H54 (cell line): ENCODE measurements around the gene NPDC1.

Experiments used
- DNase-seq: peaks from one replicate; pipeline ENCODE4 v3.0.0; 2011; ENCODE audit warnings: low spot score, mixed read lengths; ENCODE audit not compliant: insufficient read length
- FAIRE-seq: peaks from 3 replicates; lab custom pipeline; 2011; peaks lifted over from hg19 to GRCh38; lab: Jason Lieb, UNC
- POLR2A ChIP-seq: IDR thresholded peaks from 2 replicates; pipeline ENCODE4 v1.6.1; 2011; ENCODE audit warnings: low read depth, mild to moderate bottlenecking, low read length

NPDC1 gene

GRCh38 chr9:137016436-137016835, 29.5 kb downstream of the NPDC1 start:
- no peak for TF ChIP-seq POLR2A
- DNase-seq (no peak), FAIRE-seq (no peak)

- TF ChIP-seq POLR2A = no peak
- FAIRE-seq = no peak
- DNase-seq = no peak
Measured at GRCh38 chr9:137015976-137016375, 30.0 kb downstream of the NPDC1 start.

GRCh38 chr9:137015540-137015930, 30.4 kb downstream of the NPDC1 start:
- no peak for TF ChIP-seq POLR2A
- no peak for FAIRE-seq

GRCh38 chr9:137014776-137015539, 31.0 kb downstream of the NPDC1 start:
- no peak for TF ChIP-seq POLR2A
- FAIRE-seq (no peak), DNase-seq (no peak)

More at GRCh38 chr9:137015540-137015930, 30.4 kb downstream of the NPDC1 start:
- no peak for DNase-seq

- no peak for TF ChIP-seq POLR2A
- DNase-seq = no peak
- FAIRE-seq = no peak
Measured at GRCh38 chr9:137014166-137014565, 31.8 kb downstream of the NPDC1 start.

GRCh38 chr9:137013571-137013940, 32.4 kb downstream of the NPDC1 start:
- DNase-seq (no peak), FAIRE-seq (no peak)

GRCh38 chr9:137012694-137013570, 33.0 kb downstream of the NPDC1 start:
- no peak for DNase-seq
- no peak for FAIRE-seq
- no peak for TF ChIP-seq POLR2A

More at GRCh38 chr9:137013571-137013940, 32.4 kb downstream of the NPDC1 start:
- no peak for TF ChIP-seq POLR2A

GRCh38 chr9:137011907-137012675, 33.9 kb downstream of the NPDC1 start:
- no peak for DNase-seq
- FAIRE-seq = no peak
- TF ChIP-seq POLR2A = no peak

- TF ChIP-seq POLR2A = no peak
- FAIRE-seq (no peak), DNase-seq (no peak)
Measured at GRCh38 chr9:137011156-137011555, 34.8 kb downstream of the NPDC1 start.

- DNase-seq (no peak), FAIRE-seq (no peak)
- TF ChIP-seq POLR2A = no peak
Measured at GRCh38 chr9:137009938-137010732, 35.8 kb downstream of the NPDC1 start.

- FAIRE-seq = no peak
- DNase-seq = no peak
- no peak for TF ChIP-seq POLR2A
Measured at GRCh38 chr9:137009217-137009616, 36.8 kb downstream of the NPDC1 start.

GRCh38 chr9:137008312-137008711, 37.7 kb downstream of the NPDC1 start:
- FAIRE-seq = no peak
- DNase-seq = no peak
- no peak for TF ChIP-seq POLR2A

- FAIRE-seq (no peak), DNase-seq (no peak)
- TF ChIP-seq POLR2A = no peak
Measured at GRCh38 chr9:137007816-137008270, 38.1 kb downstream of the NPDC1 start.
